ENCODE measurements around the gene LILRA5. TPM values are rescaled to one million over a fixed set of nuclear protein-coding genes. Genes with fewer than 3 reads are reported as not detected.

LILRA5 gene
- total and polyA plus RNA-seq, 2 of the 8 experiments (the other 6 are each of a cell fraction or from before 2014, with no cell fraction given): not detected

DNA sequence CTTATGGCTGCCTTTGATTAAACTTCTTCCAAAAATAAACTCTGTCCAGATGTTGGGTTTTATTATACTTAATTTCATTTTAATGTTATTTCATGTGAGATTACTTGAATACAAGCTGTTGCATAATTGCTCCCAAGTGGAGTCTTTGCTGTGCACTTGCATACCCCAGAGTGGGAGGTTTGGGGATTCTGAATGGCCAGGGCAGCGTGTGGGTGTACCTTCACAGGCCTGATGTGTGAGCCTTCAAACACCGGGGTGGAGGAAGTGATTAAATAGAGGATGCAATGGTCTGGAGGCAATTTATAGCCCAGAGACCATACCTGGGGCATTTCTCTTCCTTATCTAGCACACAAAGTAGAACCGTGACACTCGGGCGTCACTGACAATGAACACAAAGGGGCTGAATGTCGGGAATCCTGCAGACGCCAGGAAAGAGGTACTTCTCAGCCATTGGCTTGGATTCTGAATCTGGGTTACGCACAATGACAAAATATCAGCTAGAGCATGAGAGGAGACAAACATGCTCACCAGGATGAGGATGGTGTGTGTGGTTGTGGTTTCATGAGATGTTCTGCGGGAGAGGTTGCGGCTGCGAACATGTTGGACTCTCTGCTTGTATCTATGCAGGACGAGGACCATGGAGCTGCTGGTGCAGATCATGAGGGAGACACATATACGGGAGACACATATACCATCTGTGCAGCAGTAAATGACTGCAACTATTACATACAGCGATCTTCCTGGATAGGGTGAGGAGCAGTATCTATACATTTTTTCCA is 7.1 kb upstream of the LILRA5 start:
- Histone ChIP-seq H3K4me1 (replicated peaks in 1 of 4; ENCODE audit: control insufficient read depth in 3 of 4, insufficient read depth in 4 of 4, low read length in 3 of 4) (peaks cover 0 to 7% (median 5%) of the 10 kb centered on the region in 4 experiments; a peak in 6 of 7 replicates), H3K56ac (replicated peaks; ENCODE audit: insufficient read length, low read depth, low read length) (no peak overlapping the region), H4K5ac (ENCODE audit: insufficient read length, low read depth, low read length) (no peak overlapping the region), H3K9me3 (ENCODE audit: insufficient read depth in 2 of 2, low read depth in 1 of 2, low read length in 1 of 2) (peaks cover 7 to 15% of the 10 kb centered on the region in 2 experiments; a peak in 2 of 4 replicates), H3K23me2 (ENCODE audit: low read depth, low read length) (peaks cover 2% of the 10 kb centered on the region), H2BK5ac (ENCODE audit: low read depth, low read length) (no peak overlapping the region), H3K23ac (ENCODE audit: insufficient read length) (no peak overlapping the region), H4K20me1 (replicated peaks in 1 of 2; ENCODE audit: control insufficient read depth in 1 of 2, insufficient read depth in 2 of 2, low read length in 2 of 2) (no peaks in the 10 kb centered on the region), H2AFZ (ENCODE audit: low read length) (no peak overlapping the region), H3K27me3 (replicated peaks in 1 of 4; ENCODE audit: control insufficient read depth in 3 of 4, extremely low read depth in 1 of 4, insufficient read depth in 3 of 4, low read length in 3 of 4) (no peaks in the 10 kb centered on the region), H3K79me2 (ENCODE audit: control insufficient read depth in 1 of 2, insufficient read depth in 2 of 2, low read length in 2 of 2) (no peaks in the 10 kb centered on the region), H3K14ac (ENCODE audit: insufficient read length) (no peak overlapping the region), H3K18ac (ENCODE audit: extremely low read depth, low read length) (no peak overlapping the region), H3K36me3 (ENCODE audit: control insufficient read depth in 2 of 4, insufficient read depth in 4 of 4, low read length in 3 of 4) (no peaks in the 10 kb centered on the region), H3K4ac (replicated peaks; ENCODE audit: insufficient read length, low read depth, low read length) (no peak overlapping the region), H3K4me3 (ENCODE audit: extremely low read depth in 1 of 4, insufficient read depth in 2 of 4, low read depth in 3 of 4, low read length in 4 of 4) (no peak overlapping the region), H3K79me1 (ENCODE audit: low read depth, low read length) (no peaks in the 10 kb centered on the region), H2BK120ac (replicated peaks; ENCODE audit: low read depth, low read length) (no peak overlapping the region), H2BK12ac (ENCODE audit: low read depth, low read length) (no peak overlapping the region), H2AK5ac (ENCODE audit: low read depth, low read length) (no peak overlapping the region), H3K27ac (ENCODE audit: low read depth, low read length) (no peak overlapping the region), H3K4me2 (ENCODE audit: insufficient read depth in 1 of 2, low read depth in 2 of 2, low read length in 2 of 2) (no peak overlapping the region), H2BK15ac (ENCODE audit: low read length) (peak overlapping the region; percentile 5; the same call in 1 of the 2 replicates), H2BK20ac (ENCODE audit: low read length) (no peak overlapping the region), H4K91ac (replicated peaks; ENCODE audit: insufficient read length, low read length) (no peak overlapping the region), H3K9ac (replicated peaks in 1 of 4; ENCODE audit: extremely low read depth in 1 of 4, low read depth in 3 of 4, low read length in 3 of 4) (no peak overlapping the region), H4K8ac (ENCODE audit: extremely low read depth, insufficient read depth, low read length) (no peak overlapping the region)
- WGBS, 2 experiments (ENCODE audit: extremely low coverage in 1 of 2, insufficient coverage in 1 of 2, insufficient read length in 1 of 2, insufficient replicate concordance in 2 of 2, low coverage in 1 of 2, low lambda C conversion rate in 2 of 2, missing lambda C conversion rate in 1 of 2): 93% methylated on average over 14 of the region's 14 CpGs; no CpG with 5 or more reads in 1 of the 2 experiments
- ChIA-PET POLR2A (ENCODE audit: partially characterized antibody) (interaction anchor here (1.3 kb wide), 1 partner anchor 118 kb away, joined by 3 read pairs; no protein-coding TSS in a partner anchor), CTCF (ENCODE audit: partially characterized antibody) (interaction anchor here (2.6 kb wide), 1 partner anchor 54 kb away, joined by 10 read pairs; no protein-coding TSS in a partner anchor)
- no peak for FAIRE-seq
- no peak for TF ChIP-seq BCL11A (IDR thresholded peaks at IDR 0.05; ENCODE audit: low read depth in 2 of 2, low read length in 2 of 2)
- no peak for TF ChIP-seq CHD2 (IDR thresholded peaks at IDR 0.05; ENCODE audit: low read length)
- TF ChIP-seq RXRA (IDR thresholded peaks at IDR 0.05; ENCODE audit: insufficient read depth, low read depth, low read length): no peak
- no peak for TF ChIP-seq MAFK (IDR thresholded peaks at IDR 0.05; ENCODE audit: low read depth, low read length)
- TF ChIP-seq SAP30 (IDR thresholded peaks at IDR 0.05; ENCODE audit: insufficient read depth, insufficient replicate concordance, low read length): no peak
- TF ChIP-seq SRF (IDR thresholded peaks at IDR 0.05; ENCODE audit: low read depth, low read length): no peak
- no peak for TF ChIP-seq SIN3A (conservative IDR thresholded peaks at IDR 0.05 in 1 of 2, IDR thresholded peaks at IDR 0.05 in 1 of 2; ENCODE audit: low read depth in 1 of 2, low read length in 2 of 2)
- no peak for TF ChIP-seq JUN (IDR thresholded peaks at IDR 0.05; ENCODE audit: low read depth, low read length)
- TF ChIP-seq YY1 (IDR thresholded peaks at IDR 0.05; ENCODE audit: low read depth, low read length): no peak
- no peak for DNase-seq (ENCODE audit: low read depth in 1 of 2, low spot score in 2 of 2)

All from H1 (cell line).